Measurements from ENCODE around the gene RNF222.

Gene RNF222

GRCh38 chr17:8397636-8398035, at the start of gene RNF222:
TSS of gene RNF222 (minus strand) at chr17:8397827. CDS start at chr17:8393461, 4,366 bp downstream.
- no peak for DNase-seq (ENCODE audit: low read depth)

- no peak for DNase-seq (ENCODE audit: low read depth)
Observed at GRCh38 chr17:8445536-8445935, 47.9 kb upstream of the RNF222 start.

DNA sequence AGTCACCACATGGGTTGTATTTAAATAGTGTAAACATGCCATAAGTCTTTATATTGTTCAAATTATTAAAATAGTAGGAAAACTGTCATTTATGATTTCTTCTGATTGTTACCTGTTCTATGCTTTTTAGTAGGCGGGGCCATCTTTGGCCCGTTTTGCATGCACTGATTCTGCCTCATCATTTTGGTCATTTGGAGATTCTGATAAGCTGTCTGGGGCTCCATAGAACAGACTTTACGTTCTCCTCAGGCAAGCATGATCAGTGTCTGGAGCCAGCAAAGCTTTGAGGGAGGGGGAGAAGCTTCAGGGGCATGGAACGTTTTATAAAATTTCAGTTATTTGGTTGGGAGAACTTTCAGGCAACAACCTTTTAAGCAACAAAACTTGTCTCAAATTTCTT, 46.9 kb upstream of the RNF222 start:
- no peak for DNase-seq (ENCODE audit: low read depth)

GRCh38 chr17:8443756-8444155, 46.1 kb upstream of the RNF222 start:
- no peak for DNase-seq (ENCODE audit: low read depth)

- DNase-seq (ENCODE audit: low read depth), result no peak
Observed at GRCh38 chr17:8442310-8442709, 44.7 kb upstream of the RNF222 start.

DNA sequence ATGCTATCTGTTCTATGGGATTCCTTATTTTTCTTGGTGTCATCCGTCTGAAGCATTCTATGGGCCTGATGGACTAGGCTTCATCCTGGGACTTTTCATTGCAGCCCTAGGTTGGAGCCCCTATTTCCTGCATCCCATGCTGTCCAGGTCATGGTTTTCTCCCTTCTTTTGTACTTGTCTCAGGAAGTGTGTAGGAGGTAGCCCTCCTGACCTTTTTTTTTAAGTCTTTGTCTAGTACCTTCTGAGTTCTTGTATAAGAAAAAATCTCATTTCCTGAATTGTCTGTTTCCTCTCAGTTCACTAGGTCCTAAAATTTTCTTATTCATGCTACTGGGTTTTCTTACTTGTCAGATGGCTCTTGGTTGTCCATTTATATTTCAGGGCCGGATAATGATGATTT, 44.1 kb upstream of the RNF222 start:
- DNase-seq (ENCODE audit: low read depth), result no peak

GRCh38 chr17:8439681-8440080, 42.1 kb upstream of the RNF222 start:
- DNase-seq (ENCODE audit: low read depth), result no peak

- DNase-seq (ENCODE audit: low read depth), result no peak
Observed at GRCh38 chr17:8438441-8438840, 40.8 kb upstream of the RNF222 start.

GRCh38 chr17:8436844-8437171, 39.2 kb upstream of the RNF222 start:
- DNase-seq (ENCODE audit: low read depth), result no peak

GRCh38 chr17:8436169-8436843, 38.7 kb upstream of the RNF222 start:
- DNase-seq (ENCODE audit: low read depth), result peak; percentile 30

- DNase-seq (ENCODE audit: low read depth), result peak; percentile 99
Observed at GRCh38 chr17:8435245-8436168, 37.9 kb upstream of the RNF222 start, which contains the start of gene NDEL1. TSS of gene NDEL1 (plus strand) at chr17:8435884. CDS start at chr17:8444272, 8,388 bp downstream.

- DNase-seq (ENCODE audit: low read depth), result no peak
Observed at GRCh38 chr17:8430966-8431365, 33.3 kb upstream of the RNF222 start.

GRCh38 chr17:8426802-8427201, 29.2 kb upstream of the RNF222 start:
- DNase-seq (ENCODE audit: low read depth), result no peak

- no peak for DNase-seq (ENCODE audit: low read depth)
Observed at GRCh38 chr17:8426094-8426720, 28.6 kb upstream of the RNF222 start.

DNA sequence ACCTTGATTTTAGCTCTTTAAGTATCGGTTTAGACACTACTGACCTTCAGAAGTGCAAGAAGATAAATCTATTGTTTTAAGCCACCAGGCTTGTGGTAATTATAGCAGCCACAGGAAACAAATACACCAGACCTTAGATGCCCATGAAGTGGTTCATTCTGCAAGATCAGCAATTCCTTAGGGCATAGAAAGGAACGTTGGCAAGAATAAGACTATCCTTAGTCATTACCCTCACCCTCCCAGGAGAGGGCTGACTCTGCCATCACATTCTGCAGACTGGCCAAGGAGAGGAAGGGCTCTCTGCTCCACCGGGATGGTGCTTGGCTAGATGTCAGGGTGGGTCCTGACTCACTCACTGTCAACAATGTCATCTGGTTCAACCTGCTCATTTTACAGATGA, 23.9 kb upstream of the RNF222 start:
- no peak for DNase-seq (ENCODE audit: low read depth)

DNA sequence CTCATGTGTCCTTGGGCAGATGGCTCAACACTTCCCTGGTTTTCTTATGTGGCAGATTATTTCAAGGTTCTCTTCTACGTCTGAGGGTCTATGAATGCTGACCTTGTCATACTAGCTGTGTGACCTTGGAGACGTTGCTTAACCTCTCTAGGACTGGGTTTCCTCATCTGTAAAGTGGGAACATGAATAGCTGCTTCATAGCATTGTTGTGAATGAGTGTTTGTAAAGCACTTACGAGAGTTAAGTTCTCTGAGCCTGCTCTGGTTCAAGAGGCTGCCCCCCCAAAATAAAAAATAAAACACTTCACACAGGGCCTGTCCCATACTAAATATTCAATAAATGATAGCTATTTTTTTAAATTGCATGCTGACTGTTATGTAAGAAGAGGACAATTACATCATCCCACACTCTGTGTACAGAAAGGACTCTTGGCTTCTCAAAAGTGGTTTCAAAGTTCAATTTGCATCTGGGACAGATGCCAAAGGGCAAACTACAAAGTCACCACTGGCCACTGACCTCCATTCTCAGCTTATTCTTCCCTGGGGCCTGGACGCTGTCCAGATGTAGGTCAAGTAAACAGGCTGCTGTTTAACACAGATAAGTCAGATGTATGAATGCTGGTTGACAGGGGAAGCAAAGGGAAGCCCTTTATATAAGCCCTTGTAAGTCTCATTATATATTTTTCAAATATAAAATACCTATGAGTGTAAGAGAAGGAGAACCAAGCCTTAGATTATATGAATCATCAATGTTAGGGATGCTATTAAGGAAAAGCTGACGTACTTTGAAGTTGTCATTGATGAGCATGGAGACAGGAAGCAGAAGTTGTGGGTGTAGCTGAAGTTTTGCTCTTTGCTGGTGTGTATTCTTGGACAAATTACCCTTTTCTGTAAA, 22.7 kb upstream of the RNF222 start:
- DNase-seq (ENCODE audit: low read depth), result no peak

- DNase-seq (ENCODE audit: low read depth), result no peak
Observed at GRCh38 chr17:8419305-8419704, 21.7 kb upstream of the RNF222 start.

DNA sequence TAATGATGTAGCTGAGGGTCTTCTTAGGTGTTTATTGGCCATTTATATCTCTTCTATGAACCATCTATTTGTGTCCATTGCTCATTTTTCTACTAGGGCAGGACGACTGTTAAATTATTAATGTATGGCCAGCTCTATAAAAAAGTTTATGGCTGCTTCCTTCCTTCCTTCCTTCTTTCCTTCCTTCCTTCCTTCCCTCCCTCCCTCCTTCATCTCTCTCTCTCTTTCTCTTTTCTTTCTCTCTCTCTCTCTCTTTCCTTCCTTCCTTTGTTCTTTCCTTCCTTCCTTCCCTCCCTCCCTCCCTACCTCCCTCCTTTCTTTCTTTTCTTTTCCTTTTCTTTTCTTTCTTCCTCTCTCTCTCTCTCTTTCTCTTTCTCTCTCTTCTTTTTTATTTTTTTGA, 20.8 kb upstream of the RNF222 start:
- DNase-seq (ENCODE audit: low read depth), result no peak

GRCh38 chr17:8417806-8418205, 20.2 kb upstream of the RNF222 start:
- no peak for DNase-seq (ENCODE audit: low read depth)

DNA sequence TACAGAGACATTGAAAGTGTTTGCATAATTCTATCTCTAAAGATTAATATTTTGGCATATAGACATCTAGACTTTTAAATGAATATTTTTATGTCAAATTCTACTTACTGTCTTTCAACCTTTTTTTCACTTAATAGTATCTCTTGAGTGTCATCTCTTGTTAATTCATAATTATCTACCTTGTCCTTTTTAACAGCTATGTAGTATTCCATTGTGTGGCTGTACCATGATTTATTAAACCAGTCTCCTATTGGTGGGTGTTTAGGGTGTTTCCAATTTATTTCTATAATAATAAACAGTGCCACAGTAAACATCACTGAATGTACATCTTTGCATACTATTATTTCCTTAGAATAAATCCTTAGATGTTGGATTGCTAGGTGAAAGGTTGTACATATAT, 16.3 kb upstream of the RNF222 start:
- no peak for DNase-seq (ENCODE audit: low read depth)

DNA sequence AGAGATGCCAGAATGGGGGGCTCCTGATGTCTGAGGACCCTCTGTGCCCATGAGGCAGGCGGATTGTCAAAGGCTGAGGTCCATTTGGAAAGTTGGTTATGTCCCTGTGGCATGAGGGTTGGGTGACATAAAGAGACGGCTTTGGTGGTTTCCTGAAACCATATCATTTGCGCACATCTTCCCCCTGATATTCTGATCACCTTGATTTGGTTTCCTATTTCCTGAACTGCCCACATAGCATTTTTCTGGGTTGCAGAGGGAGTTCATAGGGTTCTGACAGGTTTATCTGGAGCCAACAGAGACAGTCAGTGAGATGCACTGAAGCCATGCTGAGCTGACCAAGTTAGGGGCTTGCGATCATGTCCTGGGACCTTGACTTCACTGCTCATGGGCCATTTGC, 15.7 kb upstream of the RNF222 start:
- no peak for DNase-seq (ENCODE audit: low read depth)

DNA sequence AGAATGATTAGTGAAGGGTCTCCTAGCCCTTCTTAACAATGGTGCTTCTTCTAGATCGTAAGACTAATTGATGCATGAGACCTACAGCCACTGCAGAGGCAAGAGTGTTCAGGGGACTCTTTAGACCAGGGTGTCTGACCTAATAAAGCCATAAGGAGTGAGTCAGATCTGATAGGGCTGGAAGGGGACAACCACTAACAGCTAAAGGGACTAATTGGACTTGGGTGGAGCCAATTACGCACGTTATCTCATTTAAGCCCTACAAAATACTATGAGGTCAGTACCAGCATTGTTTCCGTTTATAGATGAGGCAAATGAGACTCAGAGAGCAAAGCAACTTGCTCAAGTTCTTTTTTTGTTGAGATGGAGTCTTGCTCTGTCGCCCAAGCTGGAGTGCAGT, 14.5 kb upstream of the RNF222 start:
- DNase-seq (ENCODE audit: low read depth), result no peak

Data from stimulated activated CD8-positive, alpha-beta memory T cell treated with anti-CD3 and anti-CD28 coated beads, Interleukin-12 subunit alpha, Interleukin-12 subunit beta, amount 100 ng/mL, for 1 hour (primary cell).